Activated CD4-positive, alpha-beta T cell treated with anti-CD3 and anti-CD28 coated beads for 48 hours (primary cell): ENCODE results near the gene POLR3G.

ENCODE experiments used
- DNase-seq: peaks from one replicate; pipeline ENCODE4 v3.0.0-alpha.2; 2020

Gene POLR3G

GRCh38 chr5:90504743-90505142 lies 30.1 kb downstream of the POLR3G start:
- no peak for DNase-seq

GRCh38 chr5:90506221-90506620 lies 31.6 kb downstream of the POLR3G start:
- no peak for DNase-seq

DNA sequence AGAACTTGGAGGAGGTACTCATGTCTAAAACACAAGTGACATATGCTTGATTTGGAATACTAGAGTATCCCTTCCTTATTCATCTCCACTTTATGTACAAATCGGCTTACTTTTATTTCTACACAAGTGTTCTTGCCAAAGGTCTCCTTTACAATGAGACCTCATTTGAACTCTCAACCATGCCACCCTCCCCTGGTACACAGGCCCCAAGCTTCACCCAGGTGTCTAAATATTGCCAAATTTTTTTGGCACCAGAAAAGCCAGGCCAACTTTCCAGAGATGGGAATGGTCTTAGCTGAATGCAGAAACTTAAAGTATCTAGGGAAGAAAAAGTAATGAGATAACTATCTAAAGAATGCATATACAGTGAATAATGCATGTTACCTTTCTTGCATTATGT lies 35.8 kb downstream of the POLR3G start:
- DNase-seq = no peak

DNA sequence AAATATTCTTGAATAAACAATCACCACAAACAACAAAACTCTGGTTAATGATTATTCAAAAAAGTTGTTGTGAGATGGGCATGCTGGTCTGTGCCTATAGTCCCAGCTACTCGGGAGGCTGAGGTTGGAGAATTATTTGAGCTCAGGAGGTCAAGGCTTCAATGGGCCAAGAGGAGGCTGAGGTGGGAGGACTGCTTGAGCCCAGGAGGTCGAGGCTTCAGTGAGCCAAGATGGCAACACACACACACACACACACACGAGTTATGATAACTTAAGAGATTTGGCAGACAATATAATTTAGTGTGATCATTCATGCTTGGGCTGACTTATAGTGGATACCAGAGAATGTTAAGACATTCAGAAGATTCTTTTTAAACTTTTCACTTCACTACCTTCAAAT lies 39.9 kb downstream of the POLR3G start:
- no peak for DNase-seq

DNA sequence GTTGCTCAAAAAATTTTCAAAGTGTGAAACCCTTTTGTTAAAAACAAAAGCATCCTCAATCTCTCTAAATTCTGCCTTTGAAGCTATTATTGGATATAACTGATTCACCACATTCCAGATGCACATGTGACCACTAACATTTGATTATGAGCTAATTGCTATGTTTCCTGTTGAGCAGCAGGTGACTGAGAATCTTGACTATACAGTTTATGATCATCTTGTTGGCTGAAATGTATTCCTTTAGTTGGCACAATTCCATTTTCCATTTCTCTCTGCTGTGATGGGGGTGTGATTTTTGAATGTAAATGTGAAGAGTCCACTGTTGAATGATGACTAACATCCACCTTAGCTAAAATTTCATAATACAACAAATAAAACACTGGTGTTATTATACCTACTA lies 44.0 kb downstream of the POLR3G start:
- no peak for DNase-seq

- no peak for DNase-seq
Observed at GRCh38 chr5:90519081-90519480, 44.4 kb downstream of the POLR3G start.

- DNase-seq = peak; percentile 22
Observed at GRCh38 chr5:90528601-90529193, 54.0 kb downstream of the POLR3G start.

DNA sequence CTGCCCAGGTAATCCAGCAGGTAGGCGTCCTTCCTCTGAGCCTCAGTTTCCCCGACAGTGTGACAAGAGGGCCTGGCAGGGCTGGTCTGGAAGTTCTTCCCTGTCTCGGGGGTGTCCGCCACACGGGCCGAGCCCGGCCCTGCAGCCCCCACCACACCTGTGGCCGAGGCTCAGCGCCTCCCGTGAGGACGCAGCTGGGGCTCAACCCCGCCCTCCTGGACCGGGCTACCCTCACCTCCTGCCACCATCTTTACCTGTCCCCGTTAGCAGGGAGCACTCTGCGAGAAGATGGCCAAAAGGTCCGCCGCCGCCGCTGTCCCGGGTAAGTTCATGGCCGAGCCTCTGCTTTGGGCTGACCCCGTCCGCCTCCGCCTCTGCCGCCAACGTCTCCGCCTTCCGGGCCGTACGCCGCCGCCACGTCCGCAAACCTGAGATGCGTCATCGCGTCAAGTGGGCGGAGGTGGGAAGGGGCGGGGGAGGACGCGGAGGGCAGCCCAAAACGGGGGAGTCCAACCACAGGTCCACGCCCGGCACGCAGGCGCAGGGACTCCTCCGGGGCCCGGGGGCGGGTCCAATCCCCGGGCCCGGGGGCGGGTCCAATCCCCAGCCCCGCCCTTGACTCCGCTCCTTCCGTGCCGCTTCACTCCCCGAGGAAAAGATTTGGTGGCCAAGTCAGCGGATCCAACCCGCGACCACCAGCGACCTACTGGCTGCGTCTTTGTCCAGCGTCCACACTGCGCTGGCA lies 54.7 kb downstream of the POLR3G start, which contains the start of gene LYSMD3:
TSS of gene LYSMD3 (minus strand) at position 391 of the 745 bp plus-strand sequence. CDS start 4,295 bp downstream, outside the sequence.
- peak; percentile 94 for DNase-seq

- DNase-seq = peak; percentile 65
Observed at GRCh38 chr5:90529939-90530677, 55.4 kb downstream of the POLR3G start.

GRCh38 chr5:90530736-90531487 lies 56.2 kb downstream of the POLR3G start:
- DNase-seq = no peak

GRCh38 chr5:90533794-90534193 lies 59.1 kb downstream of the POLR3G start:
- DNase-seq = no peak

DNA sequence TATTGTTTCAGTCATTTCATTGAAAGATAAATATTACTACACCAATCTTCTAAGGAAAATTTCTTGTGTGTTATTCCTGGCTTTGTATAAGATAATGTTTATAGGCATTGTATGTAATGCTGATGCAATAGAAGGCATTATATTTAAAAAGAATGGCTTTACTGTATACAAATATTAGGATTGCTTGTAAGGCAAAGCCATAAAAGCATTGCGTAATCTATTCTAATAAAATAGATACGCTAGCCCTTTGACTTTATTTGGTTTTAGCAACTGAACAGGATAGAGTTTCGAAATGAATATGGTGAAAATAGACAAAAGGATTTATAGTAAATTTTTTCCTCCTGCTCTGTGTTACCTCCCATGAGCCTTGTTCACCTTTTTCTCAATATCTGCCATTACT lies 60.3 kb downstream of the POLR3G start:
- DNase-seq = no peak

DNA sequence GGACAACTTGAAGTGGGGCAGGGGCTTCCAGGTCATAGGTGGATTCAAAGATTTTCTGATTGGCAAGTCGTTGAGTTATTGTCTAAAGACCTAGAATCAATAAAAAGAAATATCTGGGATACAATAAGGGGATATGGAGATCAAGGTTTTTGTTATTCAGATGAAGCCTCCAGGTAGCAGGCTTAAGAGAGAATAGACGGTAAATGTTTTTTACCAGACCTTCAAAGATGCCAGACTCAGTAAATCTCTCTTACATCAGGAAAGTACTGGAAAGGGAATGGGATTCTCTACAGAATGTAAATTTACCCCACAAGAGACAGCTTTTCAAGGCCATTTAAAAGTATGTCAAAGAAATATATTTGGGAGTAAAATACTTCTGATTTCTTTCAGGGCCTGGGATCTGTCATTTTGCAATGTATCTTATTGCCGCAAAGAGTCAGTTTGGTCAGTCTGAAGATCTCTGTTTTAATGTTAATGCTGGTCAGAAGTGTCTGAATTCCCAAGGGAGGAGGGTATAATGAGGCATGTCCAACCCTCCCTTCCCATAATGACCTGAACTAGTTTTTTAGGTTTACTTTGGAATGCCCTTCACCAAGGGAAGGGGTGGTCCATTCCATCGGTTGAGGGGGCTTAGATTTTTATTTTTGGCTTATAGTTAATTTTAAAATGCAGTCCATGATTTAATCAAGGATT lies 68.3 kb downstream of the POLR3G start:
- DNase-seq = no peak

- DNase-seq = no peak
Observed at GRCh38 chr5:90545511-90545910, 70.8 kb downstream of the POLR3G start.

GRCh38 chr5:90546216-90546837 lies 71.7 kb downstream of the POLR3G start:
- no peak for DNase-seq

GRCh38 chr5:90547072-90547536 lies 72.4 kb downstream of the POLR3G start:
- DNase-seq = no peak

DNA sequence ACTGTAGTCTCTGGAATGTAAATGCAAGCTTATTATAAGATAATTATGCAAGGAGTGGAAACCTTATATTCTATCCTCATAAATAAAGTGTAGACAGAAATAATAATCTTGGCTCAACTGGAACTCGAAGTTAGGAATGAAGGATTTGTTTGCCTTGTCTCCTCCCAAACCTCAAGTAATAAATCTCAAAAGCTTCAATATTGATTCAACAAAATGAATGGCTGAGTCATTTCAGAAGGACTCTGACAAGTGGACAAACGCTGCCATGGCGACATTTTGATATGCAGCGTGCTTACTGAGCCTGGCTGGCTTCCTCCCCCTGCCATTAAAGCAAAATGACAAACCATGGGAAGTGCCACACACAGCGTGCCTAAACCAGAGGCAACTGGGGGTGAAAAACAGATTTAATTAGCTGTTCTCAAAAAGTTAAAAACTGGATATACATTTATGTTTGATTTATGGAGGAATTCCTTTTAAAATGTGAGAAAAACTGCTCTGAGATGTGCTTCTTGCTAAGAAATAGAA lies 73.5 kb downstream of the POLR3G start:
- DNase-seq = no peak

DNA sequence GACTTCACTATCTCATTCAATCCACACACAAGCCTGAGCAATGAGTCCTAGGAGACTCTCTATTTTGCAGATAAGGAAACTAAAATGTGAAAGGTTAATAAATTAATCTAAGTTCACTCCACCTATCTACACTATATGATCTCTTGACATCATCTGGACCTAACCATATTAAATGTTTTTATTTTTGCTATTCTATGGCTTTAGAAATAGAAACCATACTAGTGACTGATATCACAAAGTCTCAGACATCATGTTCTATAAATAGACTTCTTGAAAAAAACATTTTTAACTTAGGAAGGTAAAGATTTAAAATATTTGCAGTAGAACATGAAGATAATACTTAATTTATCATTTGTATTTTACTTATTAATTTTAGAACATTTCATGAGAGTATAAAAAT lies 74.6 kb downstream of the POLR3G start:
- DNase-seq = no peak

- DNase-seq = no peak
Observed at GRCh38 chr5:90549729-90550275, 75.1 kb downstream of the POLR3G start.

DNA sequence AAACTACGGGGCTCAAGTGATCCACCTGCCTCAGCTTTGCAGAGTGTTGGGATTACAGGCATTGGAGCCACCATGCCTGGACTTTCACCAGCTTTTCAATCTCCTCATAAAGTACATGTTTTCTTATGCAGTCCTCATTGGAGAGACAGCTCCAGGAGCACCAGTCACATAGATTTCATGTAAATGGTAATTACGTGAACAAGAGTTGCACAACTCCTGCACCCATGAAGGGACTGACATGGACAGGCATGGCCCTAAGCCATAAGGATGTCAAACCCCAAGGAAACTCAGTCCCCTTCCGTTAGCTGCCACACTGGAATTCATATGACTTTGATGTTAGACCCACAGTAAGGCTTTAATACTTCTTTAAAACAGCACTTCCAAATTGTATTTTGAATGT lies 76.3 kb downstream of the POLR3G start:
- DNase-seq = no peak

- no peak for DNase-seq
Observed at GRCh38 chr5:90551376-90551775, 76.7 kb downstream of the POLR3G start.
